B cell (primary cell): ENCODE measurements around the gene UBE2J2. TPM values are rescaled to one million over a fixed set of nuclear protein-coding genes. Genes with fewer than 3 reads are reported as not detected.

ENCODE experiments used
- ATAC-seq: fragments of 200-7000 bp; cut with Tn5 transposase; one replicate; pipeline ENCODE4 v1.10.0; 2021; ENCODE audit warnings: low read depth, mild to moderate bottlenecking, moderate number of reproducible peaks, moderate library complexity
- CTCF ChIA-PET: fragments of 350-600 bp; sonication (Branson Sonifier 250); formaldehyde crosslinking; loops from one replicate; lab custom pipeline; 2021; ENCODE audit warnings: antibody characterized with exemption, inconsistent platforms; lab: Charles Lee
- POLR2A ChIA-PET: fragments of 350-600 bp; sonication (Branson Sonifier 250); formaldehyde crosslinking; loops from one replicate; lab custom pipeline; 2021; ENCODE audit warnings: antibody characterized with exemption; lab: Charles Lee
- DNase-seq: peaks from one replicate; pipeline ENCODE4 v3.0.0; 2013
- H2AFZ ChIP-seq: 2 replicates; pipeline ENCODE4 v1.6.1; 2012; ENCODE audit warnings: mild to moderate bottlenecking, low read depth, low read length; ENCODE audit not compliant: insufficient read depth, poor library complexity, severe bottlenecking
- H3K27ac ChIP-seq, 2 donors: 1 replicate in 1 of 2; 2 replicates in 1 of 2; pipeline ENCODE4 v1.5.1; 2012 to 2013; ENCODE audit warnings: low read length in 2 of 2, mild to moderate bottlenecking in 2 of 2, moderate library complexity in 1 of 2
- H3K27me3 ChIP-seq, 4 experiments: fragments of 200-600 bp in 1 of 4; sonication (generic) in 1 of 4; replicated peaks in 1 of 4; 1 replicate in 2 of 4; 2 replicates in 2 of 4; pipeline versions ENCODE4 v1.6.1 to v1.7.0; 2013 to 2016; ENCODE audit warnings: low read length in 3 of 4, mild to moderate bottlenecking in 2 of 4, mixed read lengths in 1 of 4, moderate library complexity in 1 of 4; ENCODE audit not compliant: insufficient read depth in 4 of 4, control insufficient read depth in 3 of 4; ENCODE audit errors: control extremely low read depth in 1 of 4
- H3K36me3 ChIP-seq, 2 experiments: replicated peaks in 1 of 2; 1 replicate in 1 of 2; 2 replicates in 1 of 2; pipeline versions ENCODE4 v1.6.1 to v1.7.1; 2013; ENCODE audit warnings: low read length in 1 of 2; ENCODE audit not compliant: insufficient read depth in 2 of 2, control insufficient read depth in 1 of 2; ENCODE audit errors: control extremely low read depth in 1 of 2, extremely low read depth in 1 of 2
- H3K4me1 ChIP-seq, 2 donors: fragments of 200-600 bp in 1 of 2; sonication (generic) in 1 of 2; 1 replicate in 1 of 2; 2 replicates in 1 of 2; pipeline versions ENCODE4 v1.5.1 to v1.6.1; 2013 to 2017; ENCODE audit warnings: low read length in 2 of 2; ENCODE audit not compliant: control insufficient read depth in 2 of 2, insufficient read depth in 2 of 2
- H3K4me2 ChIP-seq: replicated peaks from 2 replicates; pipeline ENCODE3; 2012; ENCODE audit warnings: mild to moderate bottlenecking, low read depth, low read length; ENCODE audit not compliant: poor library complexity, severe bottlenecking
- H3K4me3 ChIP-seq, 5 experiments: fragments of 200-600 bp in 1 of 5; sonication (generic) in 1 of 5; 1 replicate in 3 of 5; 2 replicates in 2 of 5; pipeline versions ENCODE4 v1.5.1 to v1.7.0; 2011 to 2016; ENCODE audit warnings: low read length in 4 of 5, mild to moderate bottlenecking in 4 of 5, low read depth in 2 of 5, control low read depth in 1 of 5, moderate library complexity in 1 of 5; ENCODE audit not compliant: insufficient read depth in 1 of 5; ENCODE audit errors: control extremely low read depth in 1 of 5, extremely low read depth in 1 of 5
- H3K79me2 ChIP-seq: fragments of 200-600 bp; sonication (generic); one replicate; pipeline ENCODE4 v1.6.0; 2016; ENCODE audit warnings: low read length; ENCODE audit not compliant: control insufficient read depth, insufficient read depth
- H3K9ac ChIP-seq: fragments of 200-600 bp; sonication (generic); 2 replicates; pipeline ENCODE4 v1.6.1; 2017; ENCODE audit warnings: mild to moderate bottlenecking, low read length, moderate library complexity
- H3K9me3 ChIP-seq, 3 donors: one replicate each; pipeline versions ENCODE4 v1.6.1 to v1.7.1; 2013; ENCODE audit warnings: low read length in 2 of 3; ENCODE audit not compliant: control insufficient read depth in 2 of 3, insufficient read depth in 1 of 3; ENCODE audit errors: control extremely low read depth in 1 of 3
- H4K20me1 ChIP-seq: 2 replicates; pipeline ENCODE4 v1.6.0; 2012; ENCODE audit warnings: mild to moderate bottlenecking, low read length; ENCODE audit not compliant: insufficient read depth, control insufficient read depth, poor library complexity, severe bottlenecking
- H3K27ac Mint-ChIP-seq: one replicate; pipeline ENCODE4 v1.8.0; 2021; ENCODE audit warnings: mixed read lengths
- H3K27me3 Mint-ChIP-seq: one replicate; pipeline ENCODE4 v1.8.0; 2021; ENCODE audit warnings: mixed read lengths
- H3K4me1 Mint-ChIP-seq: one replicate; pipeline ENCODE4 v1.8.0; 2021; ENCODE audit warnings: mixed read lengths
- H3K4me3 Mint-ChIP-seq: one replicate; pipeline ENCODE4 v1.8.0; 2021; ENCODE audit warnings: mixed read lengths
- H3K9me3 Mint-ChIP-seq: one replicate; pipeline ENCODE4 v1.8.0; 2022; ENCODE audit warnings: mixed read lengths; ENCODE audit not compliant: insufficient read depth
- CTCF ChIP-seq: fragments of 200-600 bp; IDR thresholded peaks from one replicate; pipeline ENCODE4 v1.8.0; 2022; ENCODE audit warnings: antibody characterized with exemption, mild to moderate bottlenecking
- EZH2 ChIP-seq: IDR thresholded peaks from 2 replicates; pipeline ENCODE4 v1.6.1; 2012; ENCODE audit warnings: borderline replicate concordance, low read depth, mild to moderate bottlenecking, moderate library complexity, low read length; ENCODE audit not compliant: insufficient read depth, poor library complexity, severe bottlenecking
- WGBS: methylation state at CpG from one replicate; pipeline ENCODE4 v1.1.5; 2013; ENCODE audit warnings: missing lambda C conversion rate; ENCODE audit not compliant: insufficient coverage; 5-methylcytosine and 5-hydroxymethylcytosine counted together
- intact Hi-C: fragments of 100-400 bp; cut with micrococcal nuclease; formaldehyde crosslinking; loops from one replicate; pipeline ENCODE4 v1.10.0; 2022
- polyA plus RNA-seq: library from polyadenylated mRNA; depleted of rRNA; stranded (reverse); fragments of >200 nt; gene quantifications from 2 replicates; pipeline ENCODE4 v1.2.3, GENCODE V29; 2012
- total RNA-seq, 2 donors: library from RNA; stranded (reverse); fragments of 120-200 nt in 1 of 2; gene quantifications; 1 replicate in 1 of 2; 2 replicates in 1 of 2; pipeline versions ENCODE4 v1.2.3 to v1.2.4, GENCODE V29; 2013 to 2022

The UBE2J2 gene
- total and polyA plus RNA-seq, 2 donors (not counting 1 experiment from before 2014, with no cell fraction given): 40.1 to 115 TPM

DNA sequence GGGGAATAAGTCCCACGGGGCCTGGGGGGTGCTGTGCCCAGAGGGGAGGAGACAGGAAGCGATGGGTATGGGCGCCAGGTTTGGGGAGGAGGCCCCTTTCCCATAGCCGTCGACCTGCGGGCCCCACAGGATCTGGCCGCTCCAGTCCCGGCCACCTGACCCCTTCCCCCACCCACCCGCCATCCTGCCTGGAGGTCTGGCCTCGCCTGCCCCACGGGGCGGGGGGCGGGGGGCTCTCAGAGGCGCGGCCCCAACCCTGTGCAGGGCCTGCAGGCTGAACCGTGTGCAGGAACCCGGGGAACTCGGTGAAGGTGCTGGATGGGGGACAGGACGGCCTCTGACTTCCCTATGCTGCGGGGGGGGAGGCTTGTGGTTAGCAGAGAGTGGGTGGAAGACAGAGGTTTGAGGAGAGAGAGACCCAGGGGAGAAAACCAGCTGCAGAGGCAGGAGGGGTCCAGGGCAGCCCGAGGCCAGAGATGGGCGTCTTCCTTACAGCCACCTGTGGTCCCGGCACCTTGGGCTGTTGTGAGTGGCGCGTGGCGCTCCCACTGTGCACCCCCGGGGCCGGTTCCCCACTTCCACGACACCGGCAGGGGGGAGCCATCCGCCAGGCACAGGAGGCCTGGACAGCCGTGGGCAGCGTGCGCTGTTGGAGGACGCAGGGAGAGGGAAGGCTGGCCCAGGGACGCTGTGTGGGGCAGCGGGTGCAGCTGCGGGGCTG, 64.8 kb downstream of the UBE2J2 start:
- Histone ChIP-seq H3K4me2 (peak overlapping the region; percentile 97), H3K4me3 (peak overlapping the region in 3 of 5 experiments; percentile 15 to 35 (median 32)), H3K27me3 (peaks cover 0 to 55% (median 17%) of the 10 kb centered on the region in 4 experiments), H3K4me1 (peaks cover 63 to 73% of the 10 kb centered on the region in 2 donors), H3K27ac (no peak overlapping the region), H3K9ac (peak overlapping the region; percentile 52), H3K79me2 (no peaks in the 10 kb centered on the region), H3K36me3 (no peaks in the 10 kb centered on the region), H2AFZ (peak overlapping the region; percentile 58), H3K9me3 (peaks cover 0 to 25% (median 0%) of the 10 kb centered on the region in 3 donors), H4K20me1 (no peaks in the 10 kb centered on the region)
- H3K4me3 Mint-ChIP-seq: peak overlapping the region; percentile 91
- intact Hi-C loops: loop anchor here (1.0 to 10.0 kb wide), 5 partner anchors 24 to 174 kb away; partner anchors contain the start of genes B3GALT6, SDF4 and TTLL10
- peak overlapping the region; percentile 83 for H3K27ac Mint-ChIP-seq
- 13% methylated on average over 25 of the region's 38 CpGs for WGBS
- ATAC-seq (peak; percentile 28), DNase-seq (peak; percentile 71)
- no peaks in the 10 kb centered on the region for H3K9me3 Mint-ChIP-seq
- TF ChIP-seq CTCF (no peak), EZH2 (no peak)
- ChIA-PET POLR2A (interaction anchor here (0.6 to 1.4 kb wide), 5 partner anchors 29 to 92 kb away, joined by 3 to 7 read pairs (median 4); no protein-coding TSS in a partner anchor), CTCF (interaction anchor here (1.2 to 4.9 kb wide), 3 partner anchors 42 to 87 kb away, joined by 3 to 39 read pairs (median 6); no protein-coding TSS in a partner anchor)
- H3K4me1 Mint-ChIP-seq: peaks cover 31% of the 10 kb centered on the region
- H3K27me3 Mint-ChIP-seq: peaks cover 9% of the 10 kb centered on the region

- Histone ChIP-seq H3K27me3 (peaks cover 0 to 46% (median 15%) of the 10 kb centered on the region in 4 experiments), H3K4me2 (peak overlapping the region; percentile 97), H3K4me1 (peaks cover 50 to 60% of the 10 kb centered on the region in 2 donors), H3K9ac (no peak overlapping the region), H3K27ac (no peak overlapping the region), H3K9me3 (peaks cover 0 to 19% (median 0%) of the 10 kb centered on the region in 3 donors), H4K20me1 (no peaks in the 10 kb centered on the region), H3K79me2 (no peaks in the 10 kb centered on the region), H3K36me3 (no peaks in the 10 kb centered on the region), H2AFZ (no peak overlapping the region), H3K4me3 (no peak overlapping the region)
- DNase-seq (peak; percentile 13), ATAC-seq (no peak)
- Mint-ChIP-seq H3K9me3 (no peaks in the 10 kb centered on the region), H3K27ac (no peak overlapping the region), H3K4me1 (peaks cover 29% of the 10 kb centered on the region), H3K4me3 (peak overlapping the region; percentile 91), H3K27me3 (peaks cover 9% of the 10 kb centered on the region)
- 49% methylated on average over 11 of the region's 11 CpGs for WGBS
- ChIA-PET CTCF (interaction anchor here (0.7 to 4.9 kb wide), 5 partner anchors 37 to 85 kb away, joined by 3 to 39 read pairs (median 3); no protein-coding TSS in a partner anchor), POLR2A (interaction anchor here (1.0 to 1.4 kb wide), 2 partner anchors 71 to 90 kb away, joined by 3 to 4 read pairs; no protein-coding TSS in a partner anchor)
- TF ChIP-seq CTCF (no peak), EZH2 (no peak)
- intact Hi-C loops: loop anchor here (5.0 to 10.0 kb wide), 2 partner anchors 50 to 173 kb away; no protein-coding TSS in a partner anchor
Measured at GRCh38 chr1:1207571-1207892, 66.1 kb downstream of the UBE2J2 start.
